ENCODE data around the gene ACP3. TPM values are rescaled to one million over a fixed set of nuclear protein-coding genes. Genes with fewer than 3 reads are reported as not detected.
"Not testable (repeated sequence)": the region's sequence is repeated elsewhere in the genome, so short reads cannot be mapped to it uniquely, and the experiment has no call there.

ACP3 gene
- total RNA-seq, 1 experiment from 2014 or later: 0.82 TPM

DNA sequence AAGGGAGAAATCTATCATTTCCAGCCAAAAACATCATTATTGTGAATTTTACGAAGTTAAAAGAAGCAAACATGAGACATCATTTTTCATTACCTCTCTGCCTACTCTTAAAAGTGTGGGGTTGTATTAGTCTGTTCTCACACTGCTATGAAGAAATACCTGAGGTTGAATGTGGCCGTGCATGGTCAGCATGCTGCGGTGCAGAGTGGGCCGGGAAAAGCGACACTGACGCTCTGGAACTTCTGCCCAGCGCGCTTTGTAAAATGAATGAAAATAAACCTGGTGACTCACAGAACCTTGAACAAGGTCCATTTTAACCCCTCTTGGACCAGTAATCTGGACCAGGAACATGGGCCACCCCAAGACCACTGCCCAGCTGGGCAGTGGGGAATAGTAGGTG, 69.1 kb downstream of the ACP3 start:
- DNase-seq: no peak
- intact Hi-C loops (cut with micrococcal nuclease; ENCODE audit: unreplicated experiment): no loop called here
- H3K9me3 ChIP-seq: no peaks in the 10 kb centered on the region
- Mint-ChIP-seq H3K4me1 (ENCODE audit: low read depth, unreplicated experiment) (no peaks in the 10 kb centered on the region), H3K9me3 (ENCODE audit: unreplicated experiment) (no peaks in the 10 kb centered on the region), H3K4me3 (ENCODE audit: unreplicated experiment) (no peak overlapping the region), H3K36me3 (ENCODE audit: insufficient read depth, unreplicated experiment) (no peaks in the 10 kb centered on the region), H3K27me3 (ENCODE audit: insufficient read depth, unreplicated experiment) (no peaks in the 10 kb centered on the region), H3K27ac (ENCODE audit: unreplicated experiment) (no peak overlapping the region)
- BruUV-seq (replicated peaks): no TSS peak
- H3K4me1 ChIP-seq: no peaks in the 10 kb centered on the region
- CTCF ChIA-PET: no interaction called here
- no peaks in the 10 kb centered on the region for H3K36me3 ChIP-seq (ENCODE audit: control insufficient read depth, insufficient read depth, low read length)
- POLR2A ChIA-PET: no interaction called here
- TF ChIP-seq, protein P1, sequence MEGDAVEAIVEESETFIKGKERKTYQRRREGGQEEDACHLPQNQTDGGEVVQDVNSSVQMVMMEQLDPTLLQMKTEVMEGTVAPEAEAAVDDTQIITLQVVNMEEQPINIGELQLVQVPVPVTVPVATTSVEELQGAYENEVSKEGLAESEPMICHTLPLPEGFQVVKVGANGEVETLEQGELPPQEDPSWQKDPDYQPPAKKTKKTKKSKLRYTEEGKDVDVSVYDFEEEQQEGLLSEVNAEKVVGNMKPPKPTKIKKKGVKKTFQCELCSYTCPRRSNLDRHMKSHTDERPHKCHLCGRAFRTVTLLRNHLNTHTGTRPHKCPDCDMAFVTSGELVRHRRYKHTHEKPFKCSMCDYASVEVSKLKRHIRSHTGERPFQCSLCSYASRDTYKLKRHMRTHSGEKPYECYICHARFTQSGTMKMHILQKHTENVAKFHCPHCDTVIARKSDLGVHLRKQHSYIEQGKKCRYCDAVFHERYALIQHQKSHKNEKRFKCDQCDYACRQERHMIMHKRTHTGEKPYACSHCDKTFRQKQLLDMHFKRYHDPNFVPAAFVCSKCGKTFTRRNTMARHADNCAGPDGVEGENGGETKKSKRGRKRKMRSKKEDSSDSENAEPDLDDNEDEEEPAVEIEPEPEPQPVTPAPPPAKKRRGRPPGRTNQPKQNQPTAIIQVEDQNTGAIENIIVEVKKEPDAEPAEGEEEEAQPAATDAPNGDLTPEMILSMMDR (IDR thresholded peaks at IDR 0.05; ENCODE audit: insufficient read depth in 1 of 2, low read depth in 1 of 2, low read length in 1 of 2, severe bottlenecking in 1 of 2, unreplicated experiment in 1 of 2): no peak
- no peaks in the 10 kb centered on the region for H3K27me3 ChIP-seq (replicated peaks; ENCODE audit: control insufficient read depth, insufficient read depth, low read length)
- H3K4me3 ChIP-seq (ENCODE audit: low read depth, low read length): no peak overlapping the region

DNA sequence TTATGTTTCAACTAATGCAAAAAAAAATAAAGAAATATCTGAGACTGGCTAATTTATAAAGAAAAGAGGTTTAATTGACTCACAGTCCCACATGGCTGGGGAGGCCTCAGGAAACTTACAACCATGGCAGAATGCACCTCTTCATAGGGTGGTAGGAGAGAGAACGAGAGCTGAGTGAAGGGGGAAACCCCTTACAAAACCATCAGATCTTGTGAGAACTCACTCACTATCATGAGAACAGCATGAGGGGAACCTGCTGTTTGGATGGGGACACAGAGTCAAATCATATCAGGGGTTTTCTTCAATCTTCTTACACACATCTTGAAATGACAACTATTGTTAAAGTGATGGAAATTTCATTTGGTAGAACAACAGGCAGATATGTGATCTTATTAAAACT, 75.5 kb downstream of the ACP3 start:
- H3K4me1 ChIP-seq; H3K4me1 Mint-ChIP-seq (ENCODE audit: low read depth, unreplicated experiment); H3K27me3 ChIP-seq (replicated peaks; ENCODE audit: control insufficient read depth, insufficient read depth, low read length); BruUV-seq (replicated peaks); intact Hi-C loops (cut with micrococcal nuclease; ENCODE audit: unreplicated experiment); H3K9me3 ChIP-seq; DNase-seq; H3K36me3 Mint-ChIP-seq (ENCODE audit: insufficient read depth, unreplicated experiment); H3K27me3 Mint-ChIP-seq (ENCODE audit: insufficient read depth, unreplicated experiment); H3K27ac Mint-ChIP-seq (ENCODE audit: unreplicated experiment); H3K9me3 Mint-ChIP-seq (ENCODE audit: unreplicated experiment); H3K4me3 Mint-ChIP-seq (ENCODE audit: unreplicated experiment); POLR2A ChIA-PET; H3K4me3 ChIP-seq (ENCODE audit: low read depth, low read length); H3K36me3 ChIP-seq (ENCODE audit: control insufficient read depth, insufficient read depth, low read length); CTCF ChIA-PET: not testable (repeated sequence)

DNA sequence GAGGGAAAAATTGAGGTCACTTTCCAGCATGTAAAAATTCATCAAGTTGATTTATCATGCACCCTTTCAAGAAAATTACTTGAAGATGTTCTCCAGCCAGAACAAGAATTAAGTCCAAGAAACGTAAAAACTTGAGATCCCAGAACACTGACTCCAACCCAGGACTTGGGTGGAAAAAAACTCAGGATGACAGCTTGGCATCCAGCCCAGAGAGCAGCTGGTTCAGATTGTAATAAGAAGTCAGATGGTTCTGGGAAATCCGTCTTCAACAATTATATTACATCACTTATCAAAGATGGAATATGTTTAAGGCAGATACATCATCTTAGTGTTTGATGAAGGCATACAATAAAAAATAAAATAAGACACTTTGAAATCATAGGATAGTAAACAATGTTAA, 77.1 kb downstream of the ACP3 start:
- ChIA-PET CTCF (no interaction called here), POLR2A (no interaction called here)
- intact Hi-C loops (cut with micrococcal nuclease; ENCODE audit: unreplicated experiment): no loop called here
- no peaks in the 10 kb centered on the region for H3K4me1 ChIP-seq
- Mint-ChIP-seq H3K9me3 (ENCODE audit: unreplicated experiment) (no peaks in the 10 kb centered on the region), H3K4me1 (ENCODE audit: low read depth, unreplicated experiment) (no peaks in the 10 kb centered on the region), H3K27me3 (ENCODE audit: insufficient read depth, unreplicated experiment) (no peaks in the 10 kb centered on the region), H3K4me3 (ENCODE audit: unreplicated experiment) (no peak overlapping the region), H3K36me3 (ENCODE audit: insufficient read depth, unreplicated experiment) (no peaks in the 10 kb centered on the region), H3K27ac (ENCODE audit: unreplicated experiment) (no peak overlapping the region)
- BruUV-seq (replicated peaks): no TSS peak
- TF ChIP-seq, protein P1 (IDR thresholded peaks at IDR 0.05; ENCODE audit: insufficient read depth in 1 of 2, low read depth in 1 of 2, low read length in 1 of 2, severe bottlenecking in 1 of 2, unreplicated experiment in 1 of 2): no peak
- DNase-seq: no peak
- no peaks in the 10 kb centered on the region for H3K9me3 ChIP-seq
- H3K36me3 ChIP-seq (ENCODE audit: control insufficient read depth, insufficient read depth, low read length): no peaks in the 10 kb centered on the region
- no peaks in the 10 kb centered on the region for H3K27me3 ChIP-seq (replicated peaks; ENCODE audit: control insufficient read depth, insufficient read depth, low read length)
- H3K4me3 ChIP-seq (ENCODE audit: low read depth, low read length): no peak overlapping the region

DNA sequence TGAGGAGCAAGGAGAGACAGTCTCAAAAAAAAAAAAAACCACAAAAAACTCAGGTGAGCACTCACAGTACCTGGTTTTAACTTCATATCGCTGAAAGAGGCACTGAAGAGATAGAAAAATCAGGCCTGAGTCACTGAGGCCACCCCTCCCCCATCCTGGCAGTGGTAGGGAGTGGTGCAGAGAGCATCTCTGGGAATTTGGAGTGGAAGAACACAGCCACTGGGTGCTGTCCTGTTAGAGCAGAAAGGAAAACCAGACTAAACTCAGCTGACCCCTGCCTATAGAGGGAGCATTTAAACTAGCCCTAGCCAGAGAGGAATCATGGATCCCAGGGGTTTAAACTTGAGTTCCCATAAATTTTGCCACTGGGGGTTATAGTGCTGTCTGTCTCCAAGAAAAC, 77.9 kb downstream of the ACP3 start:
- H3K27me3 ChIP-seq (replicated peaks; ENCODE audit: control insufficient read depth, insufficient read depth, low read length): no peaks in the 10 kb centered on the region
- TF ChIP-seq, protein P1 (IDR thresholded peaks at IDR 0.05; ENCODE audit: insufficient read depth in 1 of 2, low read depth in 1 of 2, low read length in 1 of 2, severe bottlenecking in 1 of 2, unreplicated experiment in 1 of 2): no peak
- H3K36me3 ChIP-seq (ENCODE audit: control insufficient read depth, insufficient read depth, low read length): no peaks in the 10 kb centered on the region
- BruUV-seq (replicated peaks): no TSS peak
- H3K4me1 ChIP-seq: no peaks in the 10 kb centered on the region
- no peaks in the 10 kb centered on the region for H3K9me3 ChIP-seq
- CTCF ChIA-PET: no interaction called here
- Mint-ChIP-seq H3K27me3 (ENCODE audit: insufficient read depth, unreplicated experiment) (no peaks in the 10 kb centered on the region), H3K4me1 (ENCODE audit: low read depth, unreplicated experiment) (no peaks in the 10 kb centered on the region), H3K36me3 (ENCODE audit: insufficient read depth, unreplicated experiment) (no peaks in the 10 kb centered on the region), H3K9me3 (ENCODE audit: unreplicated experiment) (no peaks in the 10 kb centered on the region), H3K27ac (ENCODE audit: unreplicated experiment) (no peak overlapping the region), H3K4me3 (ENCODE audit: unreplicated experiment) (no peak overlapping the region)
- intact Hi-C loops (cut with micrococcal nuclease; ENCODE audit: unreplicated experiment): no loop called here
- no peak for DNase-seq
- POLR2A ChIA-PET: no interaction called here
- H3K4me3 ChIP-seq (ENCODE audit: low read depth, low read length): no peak overlapping the region
